A673 (cell line): ENCODE measurements around the gene OSBPL1A. TPM values are rescaled to one million over a fixed set of nuclear protein-coding genes. Genes with fewer than 3 reads are reported as not detected.

Experiments used
- BruUV-seq: library from RNA; stranded (reverse); fragments of 400-500 nt; replicated peaks from 2 replicates; lab custom pipeline; 2021; lab: Mats Ljungman, UMichigan
- CTCF ChIA-PET: fragments of 300-600 bp; sonication (Branson Sonifier 250); formaldehyde crosslinking; loops from one replicate; lab custom pipeline; 2022; ENCODE audit warnings: antibody characterized with exemption; lab: Charles Lee
- POLR2A ChIA-PET: fragments of 300-600 bp; sonication (Branson Sonifier 250); formaldehyde crosslinking; loops from one replicate; lab custom pipeline; 2022; ENCODE audit warnings: antibody characterized with exemption; ENCODE audit not compliant: low non-redundant PET; lab: Charles Lee
- DNase-seq: peaks from one replicate; pipeline ENCODE4 v3.0.0-alpha.2; 2015; ENCODE audit warnings: low spot score
- H3K27ac ChIP-seq: fragments of 200-600 bp; sonication (generic); 2 replicates; pipeline ENCODE4 v1.5.1; 2016; ENCODE audit warnings: mixed run types, low read depth, mild to moderate bottlenecking, mixed read lengths, antibody characterized with exemption, low read length; ENCODE audit not compliant: poor library complexity, severe bottlenecking
- H3K27me3 ChIP-seq: fragments of 200-600 bp; sonication (generic); replicated peaks from 2 replicates; pipeline ENCODE4 v1.6.1; 2017; ENCODE audit warnings: mixed run types, low read depth, mild to moderate bottlenecking, mixed read lengths, antibody characterized with exemption, low read length; ENCODE audit not compliant: insufficient read depth, poor library complexity
- H3K36me3 ChIP-seq: fragments of 200-600 bp; sonication (generic); 2 replicates; pipeline ENCODE4 v1.6.1; 2016; ENCODE audit warnings: mixed run types, mild to moderate bottlenecking, mixed read lengths, antibody characterized with exemption, low read length; ENCODE audit not compliant: insufficient read depth, poor library complexity, severe bottlenecking
- H3K4me1 ChIP-seq: fragments of 200-600 bp; sonication (generic); 2 replicates; pipeline ENCODE4 v1.6.1; 2017; ENCODE audit warnings: mixed run types, mild to moderate bottlenecking, mixed read lengths, antibody characterized with exemption, low read length; ENCODE audit not compliant: insufficient read depth, poor library complexity, severe bottlenecking
- H3K4me3 ChIP-seq: fragments of 200-600 bp; sonication (generic); 2 replicates; pipeline ENCODE4 v1.5.1; 2016; ENCODE audit warnings: low read depth, mixed run types, mild to moderate bottlenecking, mixed read lengths, low read length; ENCODE audit not compliant: poor library complexity, severe bottlenecking
- H3K9me3 ChIP-seq: fragments of 200-600 bp; sonication (generic); 2 replicates; pipeline ENCODE4 v1.6.1; 2016; ENCODE audit warnings: mixed run types, low read depth, mild to moderate bottlenecking, mixed read lengths, antibody characterized with exemption, low read length; ENCODE audit not compliant: poor library complexity, severe bottlenecking
- EZH2 ChIP-seq: fragments of 200-600 bp; sonication (generic); IDR thresholded peaks from 2 replicates; pipeline ENCODE4 v1.6.1; 2017; ENCODE audit warnings: borderline replicate concordance, low read depth, mild to moderate bottlenecking, mixed read lengths, antibody characterized with exemption, low read length; ENCODE audit not compliant: poor library complexity, severe bottlenecking
- intact Hi-C: fragments of 100-400 bp; cut with micrococcal nuclease; formaldehyde crosslinking; loops from one replicate; pipeline ENCODE4 v1.10.0; 2022; ENCODE audit not compliant: unreplicated experiment
- total RNA-seq: library from RNA; stranded (reverse); gene quantifications from 2 replicates; pipeline ENCODE4 v1.2.3, GENCODE V29; 2021
- TF ChIP-seq, protein P1 (sequence below): fragments of 300-800, 200-600 bp; sonication (generic); conservative IDR thresholded peaks from 2 replicates; pipeline ENCODE4 v1.5.1; 2017; ENCODE audit warnings: low read depth, mild to moderate bottlenecking, antibody characterized with exemption, low read length, moderate library complexity, mixed read lengths

The OSBPL1A gene
- total RNA-seq, 1 experiment from 2014 or later = 26.1 TPM

DNA sequence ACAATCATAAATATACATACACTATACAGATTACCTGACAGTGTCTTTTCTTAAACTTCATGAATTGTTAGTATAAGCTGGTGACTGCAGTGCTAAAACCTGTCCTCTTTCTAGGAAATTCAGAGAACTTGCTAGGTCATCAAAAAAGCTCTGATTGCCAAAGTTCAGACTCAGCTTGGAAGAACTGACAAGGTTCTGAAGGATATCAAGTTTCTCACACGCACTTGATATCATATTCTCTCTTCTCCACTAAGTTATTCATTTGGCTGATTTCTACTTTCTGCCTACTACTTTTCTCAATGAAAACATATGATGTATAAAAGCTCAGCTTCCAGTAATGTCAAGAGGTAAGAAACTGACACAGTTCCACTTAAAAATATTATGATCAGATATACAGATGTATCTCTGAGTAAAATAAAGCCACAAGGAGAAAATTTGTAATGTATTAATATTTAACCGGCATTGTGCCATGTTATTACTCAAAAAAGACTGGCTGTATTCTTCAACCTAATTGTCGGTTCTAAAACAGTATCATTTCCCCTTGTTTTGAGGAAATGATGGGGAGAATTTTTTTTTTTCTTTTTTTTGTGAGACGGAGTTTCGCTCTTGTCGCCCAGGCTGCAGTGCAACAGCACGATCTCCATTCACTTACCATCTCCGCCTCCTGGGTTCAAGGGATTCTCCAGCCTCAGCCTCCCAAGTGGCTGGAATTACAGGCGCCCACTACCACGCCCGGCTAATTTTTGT lies 2.4 kb downstream of the OSBPL1A start:
- BruUV-seq = no TSS peak
- Histone ChIP-seq H3K4me1 (peaks cover 20% of the 10 kb centered on the region), H3K9me3 (no peaks in the 10 kb centered on the region), H3K36me3 (no peaks in the 10 kb centered on the region), H3K27me3 (no peaks in the 10 kb centered on the region), H3K27ac (no peak overlapping the region), H3K4me3 (no peak overlapping the region)
- DNase-seq = no peak
- intact Hi-C loops = no loop called here
- no peak for TF ChIP-seq EZH2
- TF ChIP-seq, protein P1, sequence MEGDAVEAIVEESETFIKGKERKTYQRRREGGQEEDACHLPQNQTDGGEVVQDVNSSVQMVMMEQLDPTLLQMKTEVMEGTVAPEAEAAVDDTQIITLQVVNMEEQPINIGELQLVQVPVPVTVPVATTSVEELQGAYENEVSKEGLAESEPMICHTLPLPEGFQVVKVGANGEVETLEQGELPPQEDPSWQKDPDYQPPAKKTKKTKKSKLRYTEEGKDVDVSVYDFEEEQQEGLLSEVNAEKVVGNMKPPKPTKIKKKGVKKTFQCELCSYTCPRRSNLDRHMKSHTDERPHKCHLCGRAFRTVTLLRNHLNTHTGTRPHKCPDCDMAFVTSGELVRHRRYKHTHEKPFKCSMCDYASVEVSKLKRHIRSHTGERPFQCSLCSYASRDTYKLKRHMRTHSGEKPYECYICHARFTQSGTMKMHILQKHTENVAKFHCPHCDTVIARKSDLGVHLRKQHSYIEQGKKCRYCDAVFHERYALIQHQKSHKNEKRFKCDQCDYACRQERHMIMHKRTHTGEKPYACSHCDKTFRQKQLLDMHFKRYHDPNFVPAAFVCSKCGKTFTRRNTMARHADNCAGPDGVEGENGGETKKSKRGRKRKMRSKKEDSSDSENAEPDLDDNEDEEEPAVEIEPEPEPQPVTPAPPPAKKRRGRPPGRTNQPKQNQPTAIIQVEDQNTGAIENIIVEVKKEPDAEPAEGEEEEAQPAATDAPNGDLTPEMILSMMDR = no peak
- POLR2A ChIA-PET = no interaction called here
- CTCF ChIA-PET = interaction anchor here (0.6 kb wide), 1 partner anchor 40 kb away, joined by 3 read pairs; no protein-coding TSS in a partner anchor

DNA sequence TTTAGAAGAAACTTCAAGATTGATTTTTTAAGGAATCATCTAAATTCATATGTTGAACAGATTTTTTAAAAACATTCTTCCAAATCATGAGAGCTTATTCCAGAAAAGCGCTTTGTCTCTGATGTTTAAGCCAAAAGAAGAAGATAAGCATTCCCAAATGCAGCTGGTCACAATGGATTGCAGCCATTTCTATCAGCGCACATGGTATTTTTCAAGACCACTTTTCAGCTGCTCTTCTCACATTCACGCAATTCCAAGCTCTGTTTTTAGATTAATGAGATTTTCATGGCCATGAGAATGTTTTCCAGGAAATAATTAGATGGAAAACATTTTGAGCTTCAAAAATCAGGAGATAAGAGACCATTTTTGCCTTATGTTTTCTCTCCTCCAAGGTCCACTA lies 8.7 kb downstream of the OSBPL1A start:
- H3K27me3 ChIP-seq = no peaks in the 10 kb centered on the region
- no peak for TF ChIP-seq EZH2
- TF ChIP-seq, protein P1 = no peak
- CTCF ChIA-PET = no interaction called here
- intact Hi-C loops = no loop called here
- POLR2A ChIA-PET = no interaction called here
- BruUV-seq = no TSS peak
- H3K9me3 ChIP-seq = no peaks in the 10 kb centered on the region
- no peaks in the 10 kb centered on the region for H3K4me1 ChIP-seq
- no peak overlapping the region for H3K27ac ChIP-seq
- H3K36me3 ChIP-seq = no peaks in the 10 kb centered on the region
- no peak for DNase-seq
- H3K4me3 ChIP-seq = no peak overlapping the region

DNA sequence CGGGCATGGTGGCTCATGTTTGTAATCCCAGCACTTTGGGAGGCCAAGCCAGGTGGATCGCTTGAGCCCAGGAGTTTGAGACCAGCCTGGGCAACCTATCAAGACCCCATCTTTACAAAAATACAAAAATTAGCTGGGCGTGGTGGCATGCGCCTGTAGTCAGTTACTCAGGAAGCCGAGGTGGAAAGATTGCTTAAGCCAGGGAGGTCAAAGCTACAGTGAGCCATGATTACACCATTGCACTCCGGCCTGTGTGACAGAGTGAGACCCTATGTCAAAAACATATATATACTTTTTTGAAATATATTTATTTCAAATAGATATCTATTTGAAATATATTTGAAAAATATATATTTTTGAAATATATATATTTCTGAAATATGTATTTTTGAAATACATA lies 10.9 kb downstream of the OSBPL1A start:
- DNase-seq = no peak
- no peak overlapping the region for H3K4me3 ChIP-seq
- H3K4me1 ChIP-seq = no peaks in the 10 kb centered on the region
- POLR2A ChIA-PET = no interaction called here
- CTCF ChIA-PET = no interaction called here
- TF ChIP-seq EZH2 = no peak
- TF ChIP-seq, protein P1 = no peak
- H3K9me3 ChIP-seq = no peaks in the 10 kb centered on the region
- BruUV-seq = no TSS peak
- H3K27ac ChIP-seq = no peak overlapping the region
- intact Hi-C loops = no loop called here
- no peaks in the 10 kb centered on the region for H3K27me3 ChIP-seq
- no peaks in the 10 kb centered on the region for H3K36me3 ChIP-seq
